GM06990 (cell line): ENCODE data around the gene AP2A2.

Source experiments
- DNase-seq: peaks from one replicate; pipeline ENCODE4 v3.0.0-alpha.2; 2011; ENCODE audit not compliant: insufficient read length; ENCODE audit errors: extremely low read depth
- H3K27me3 ChIP-seq: replicated peaks from 2 replicates; pipeline ENCODE4 v1.6.0; 2011; ENCODE audit warnings: low read length; ENCODE audit not compliant: control insufficient read depth, insufficient read depth
- H3K36me3 ChIP-seq: 2 replicates; pipeline ENCODE4 v1.5.1; 2011; ENCODE audit warnings: low read length; ENCODE audit not compliant: control insufficient read depth, insufficient read depth
- H3K4me3 ChIP-seq: replicated peaks from 2 replicates; pipeline ENCODE4 v1.5.1; 2011; ENCODE audit warnings: low read depth, mild to moderate bottlenecking, control low read depth, low read length
- TF ChIP-seq, protein P1 (sequence below): IDR thresholded peaks from 2 replicates; pipeline ENCODE4 v1.5.1; 2011; ENCODE audit warnings: low read length, control low read depth, mild to moderate bottlenecking, inconsistent platforms; ENCODE audit not compliant: insufficient read depth, poor library complexity, severe bottlenecking

AP2A2 gene

DNA sequence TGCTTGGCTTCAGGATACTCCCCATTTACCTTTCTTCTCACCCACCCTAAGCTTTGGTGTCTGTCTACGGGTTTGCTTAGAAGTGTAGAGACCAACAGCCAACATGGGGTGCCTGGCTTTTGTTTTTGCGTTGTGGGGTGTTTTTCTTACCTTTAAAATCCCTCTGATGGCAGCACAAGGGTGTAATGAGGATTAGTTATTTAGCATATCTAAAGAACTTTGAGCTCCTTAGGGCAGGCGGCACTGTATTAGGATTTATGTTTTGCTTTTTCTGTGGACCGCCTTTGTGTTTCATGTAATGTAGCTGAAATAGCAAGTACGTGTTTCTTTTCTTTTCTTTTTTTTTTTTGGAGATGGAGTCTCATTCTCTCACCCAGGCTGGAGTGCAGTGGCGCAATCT is 8.9 kb downstream of the AP2A2 start:
- TF ChIP-seq, protein P1, sequence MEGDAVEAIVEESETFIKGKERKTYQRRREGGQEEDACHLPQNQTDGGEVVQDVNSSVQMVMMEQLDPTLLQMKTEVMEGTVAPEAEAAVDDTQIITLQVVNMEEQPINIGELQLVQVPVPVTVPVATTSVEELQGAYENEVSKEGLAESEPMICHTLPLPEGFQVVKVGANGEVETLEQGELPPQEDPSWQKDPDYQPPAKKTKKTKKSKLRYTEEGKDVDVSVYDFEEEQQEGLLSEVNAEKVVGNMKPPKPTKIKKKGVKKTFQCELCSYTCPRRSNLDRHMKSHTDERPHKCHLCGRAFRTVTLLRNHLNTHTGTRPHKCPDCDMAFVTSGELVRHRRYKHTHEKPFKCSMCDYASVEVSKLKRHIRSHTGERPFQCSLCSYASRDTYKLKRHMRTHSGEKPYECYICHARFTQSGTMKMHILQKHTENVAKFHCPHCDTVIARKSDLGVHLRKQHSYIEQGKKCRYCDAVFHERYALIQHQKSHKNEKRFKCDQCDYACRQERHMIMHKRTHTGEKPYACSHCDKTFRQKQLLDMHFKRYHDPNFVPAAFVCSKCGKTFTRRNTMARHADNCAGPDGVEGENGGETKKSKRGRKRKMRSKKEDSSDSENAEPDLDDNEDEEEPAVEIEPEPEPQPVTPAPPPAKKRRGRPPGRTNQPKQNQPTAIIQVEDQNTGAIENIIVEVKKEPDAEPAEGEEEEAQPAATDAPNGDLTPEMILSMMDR: no peak
- DNase-seq: no peak
- H3K36me3 ChIP-seq: no peaks in the 10 kb centered on the region

DNA sequence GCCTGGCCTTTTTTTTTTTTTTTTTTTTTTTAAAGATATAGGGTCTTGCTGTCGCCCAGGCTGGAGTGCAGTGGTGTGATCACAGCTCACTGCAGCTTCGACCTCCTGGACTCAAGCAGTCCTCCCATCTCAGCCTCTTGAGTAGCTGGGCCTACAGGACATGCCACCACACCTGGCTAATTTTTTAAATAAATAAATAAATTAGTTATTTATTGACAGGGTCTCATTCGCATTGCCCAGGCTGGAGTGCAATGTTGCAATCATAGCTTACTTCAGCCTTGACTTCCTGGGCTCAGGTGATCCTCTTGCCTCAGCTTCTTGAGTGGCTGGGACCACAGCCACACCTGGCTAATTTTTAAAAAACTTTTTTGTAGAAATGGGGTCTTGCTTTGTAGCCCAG is 10.5 kb downstream of the AP2A2 start:
- H3K27me3 ChIP-seq: no peaks in the 10 kb centered on the region
- TF ChIP-seq, protein P1: no peak
- H3K4me3 ChIP-seq: no peak overlapping the region
- DNase-seq: no peak
- H3K36me3 ChIP-seq: no peaks in the 10 kb centered on the region

More for the DNA sequence above, 8.9 kb downstream of the AP2A2 start:
- no peaks in the 10 kb centered on the region for H3K27me3 ChIP-seq
- H3K4me3 ChIP-seq: no peak overlapping the region

DNA sequence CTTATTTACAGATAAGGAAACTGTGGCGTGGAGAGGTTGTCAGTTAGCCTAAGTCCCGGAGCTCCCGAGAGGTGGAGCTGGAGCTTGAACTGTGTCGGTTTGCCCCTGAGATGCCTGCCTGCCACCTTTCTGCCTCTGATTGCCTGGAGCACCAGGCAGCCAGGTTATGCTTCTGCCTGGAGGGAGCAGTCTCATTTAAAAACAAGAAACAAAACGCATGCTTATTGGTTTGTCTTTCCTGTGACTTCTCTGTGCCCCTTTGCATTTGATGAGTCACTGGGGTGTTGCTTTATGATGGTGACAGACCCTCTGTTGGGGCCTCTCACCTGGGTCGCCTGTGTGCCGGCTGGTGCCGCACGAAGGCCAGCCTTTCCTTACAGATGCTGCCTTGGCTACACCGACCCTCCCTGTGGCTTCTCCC is 12.2 kb downstream of the AP2A2 start:
- Histone ChIP-seq H3K4me3 (no peak overlapping the region), H3K27me3 (no peaks in the 10 kb centered on the region), H3K36me3 (no peaks in the 10 kb centered on the region; the same call in 1 of the 2 replicates)
- TF ChIP-seq, protein P1: no peak
- DNase-seq: no peak

DNA sequence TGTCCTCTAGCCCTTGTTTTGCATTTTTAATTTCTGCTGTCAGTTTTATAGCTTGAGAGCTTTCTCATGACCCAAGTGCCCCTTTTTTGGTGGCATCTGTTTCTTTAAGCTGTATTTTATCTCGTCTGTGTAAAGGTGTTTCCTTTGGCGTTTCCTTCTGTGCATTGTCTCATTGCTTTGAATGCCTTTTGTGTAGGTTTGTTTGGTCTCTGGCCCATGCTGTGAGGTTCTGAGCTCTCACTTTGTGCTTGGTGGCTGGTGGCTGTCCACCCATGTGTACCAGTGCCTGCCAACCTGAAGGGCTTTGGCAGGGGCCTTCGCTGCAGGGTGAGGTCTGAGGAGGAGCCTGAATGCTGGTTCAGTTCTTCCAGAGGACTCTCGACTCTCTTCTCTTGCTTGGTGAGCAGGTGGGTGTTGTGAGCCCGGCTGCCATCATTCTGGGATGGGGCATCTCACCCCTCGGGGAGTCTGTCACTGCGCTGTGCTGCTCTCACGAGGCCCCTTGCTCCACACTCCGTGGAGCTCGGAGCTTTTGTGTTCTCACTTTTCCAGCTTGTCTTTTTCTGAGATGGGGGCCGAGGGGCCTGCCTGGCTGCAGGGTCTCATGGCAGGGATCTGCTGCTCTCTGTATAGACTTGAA is 14.9 kb downstream of the AP2A2 start:
- TF ChIP-seq, protein P1: no peak
- no peaks in the 10 kb centered on the region for H3K27me3 ChIP-seq
- DNase-seq: no peak
- H3K4me3 ChIP-seq: no peak overlapping the region
- H3K36me3 ChIP-seq: no peaks in the 10 kb centered on the region; the same call in 1 of the 2 replicates

DNA sequence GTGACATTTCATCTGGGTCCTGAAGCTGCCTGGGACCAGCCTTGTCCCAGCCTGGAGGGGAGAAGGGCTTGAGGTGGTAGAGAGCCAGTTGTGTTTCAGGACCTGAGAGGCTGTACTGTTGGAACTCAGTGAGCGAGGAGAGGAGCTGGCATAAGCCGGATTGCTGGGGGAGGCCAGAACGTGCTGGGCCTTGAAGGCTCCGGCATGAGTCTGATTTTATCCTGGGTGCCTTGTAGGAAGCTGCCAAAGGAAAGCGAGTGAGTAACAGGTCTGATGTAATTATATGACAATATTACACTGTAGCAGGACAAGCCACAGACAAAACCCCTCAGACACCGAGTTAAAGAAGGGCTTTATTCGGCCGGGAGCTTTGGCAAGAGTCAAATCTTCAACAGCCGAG is 17.2 kb downstream of the AP2A2 start:
- Histone ChIP-seq H3K4me3 (no peak overlapping the region), H3K27me3 (no peaks in the 10 kb centered on the region), H3K36me3 (peaks cover 4% of the 10 kb centered on the region)
- DNase-seq: no peak
- TF ChIP-seq, protein P1: no peak
